ENCODE data around the gene PHF2. TPM values are rescaled to one million over a fixed set of nuclear protein-coding genes. Genes with fewer than 3 reads are reported as not detected.

The PHF2 gene
- total RNA-seq, 1 donor from 2014 or later: 27.7 TPM

DNA sequence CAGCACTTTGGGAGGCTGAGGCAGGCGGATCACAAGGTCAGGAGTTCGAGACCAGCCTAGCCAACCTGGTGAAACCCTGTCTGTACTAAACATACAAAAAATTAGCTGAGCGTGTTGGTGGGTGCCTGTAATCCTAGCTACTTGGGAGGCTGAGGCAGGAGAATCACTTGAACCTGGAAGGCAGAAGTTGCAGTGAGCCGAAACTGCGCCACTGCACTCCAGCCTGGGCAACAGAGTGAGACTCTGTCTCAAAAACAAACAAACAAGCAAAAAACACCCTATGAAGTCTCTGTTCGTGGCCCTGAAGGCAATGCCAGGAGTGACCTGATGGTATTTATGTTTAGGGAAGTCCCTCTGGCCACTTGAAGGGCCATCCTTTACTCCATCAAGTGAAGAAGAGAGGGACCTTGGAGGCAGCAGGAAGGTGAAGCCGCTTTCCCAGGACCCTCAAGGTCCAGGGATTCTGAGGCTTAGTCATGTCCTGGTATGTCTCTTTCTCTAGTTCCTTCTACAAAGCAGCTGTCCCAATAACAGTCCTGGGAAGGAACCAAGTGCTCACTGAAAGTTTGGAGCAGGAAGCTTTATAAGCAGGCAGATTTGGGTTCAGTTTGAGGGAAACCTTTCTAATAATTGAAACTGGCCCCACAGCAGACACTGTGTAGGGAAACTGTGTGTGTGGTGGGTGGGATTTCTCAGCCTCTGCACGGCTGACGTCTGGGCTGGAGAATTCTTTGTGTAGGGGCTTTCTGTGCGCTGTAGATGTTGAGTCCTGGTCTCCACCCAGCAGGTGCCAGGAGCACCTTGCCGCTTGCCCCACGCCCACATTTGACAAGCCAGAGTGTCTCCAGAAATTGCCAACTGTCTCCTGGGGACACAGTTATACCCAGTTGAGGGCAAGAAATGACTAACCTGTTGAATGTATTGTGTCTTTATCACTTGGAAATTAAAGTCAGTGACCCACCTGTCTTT lies 12.5 kb downstream of the PHF2 start:
- Histone ChIP-seq H3K27ac (no peak overlapping the region), H3K27me3 (no peaks in the 10 kb centered on the region), H3K4me3 (no peak overlapping the region), H3K4me1 (peaks cover 69% of the 10 kb centered on the region), H3K9me3 (no peaks in the 10 kb centered on the region), H3K36me3 (no peaks in the 10 kb centered on the region)
- TF ChIP-seq POLR2A (IDR thresholded peaks at IDR 0.05) (no peak), POLR2AphosphoS5 (IDR thresholded peaks at IDR 0.05; ENCODE audit: insufficient read depth in 1 of 2, low read depth in 1 of 2) (no peak)
- TF ChIP-seq, protein P1, sequence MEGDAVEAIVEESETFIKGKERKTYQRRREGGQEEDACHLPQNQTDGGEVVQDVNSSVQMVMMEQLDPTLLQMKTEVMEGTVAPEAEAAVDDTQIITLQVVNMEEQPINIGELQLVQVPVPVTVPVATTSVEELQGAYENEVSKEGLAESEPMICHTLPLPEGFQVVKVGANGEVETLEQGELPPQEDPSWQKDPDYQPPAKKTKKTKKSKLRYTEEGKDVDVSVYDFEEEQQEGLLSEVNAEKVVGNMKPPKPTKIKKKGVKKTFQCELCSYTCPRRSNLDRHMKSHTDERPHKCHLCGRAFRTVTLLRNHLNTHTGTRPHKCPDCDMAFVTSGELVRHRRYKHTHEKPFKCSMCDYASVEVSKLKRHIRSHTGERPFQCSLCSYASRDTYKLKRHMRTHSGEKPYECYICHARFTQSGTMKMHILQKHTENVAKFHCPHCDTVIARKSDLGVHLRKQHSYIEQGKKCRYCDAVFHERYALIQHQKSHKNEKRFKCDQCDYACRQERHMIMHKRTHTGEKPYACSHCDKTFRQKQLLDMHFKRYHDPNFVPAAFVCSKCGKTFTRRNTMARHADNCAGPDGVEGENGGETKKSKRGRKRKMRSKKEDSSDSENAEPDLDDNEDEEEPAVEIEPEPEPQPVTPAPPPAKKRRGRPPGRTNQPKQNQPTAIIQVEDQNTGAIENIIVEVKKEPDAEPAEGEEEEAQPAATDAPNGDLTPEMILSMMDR (IDR thresholded peaks at IDR 0.05): no peak
- no peak for DNase-seq (ENCODE audit: extremely low spot score in 2 of 2)
- intact Hi-C loops (cut with DNase I): no loop called here

DNA sequence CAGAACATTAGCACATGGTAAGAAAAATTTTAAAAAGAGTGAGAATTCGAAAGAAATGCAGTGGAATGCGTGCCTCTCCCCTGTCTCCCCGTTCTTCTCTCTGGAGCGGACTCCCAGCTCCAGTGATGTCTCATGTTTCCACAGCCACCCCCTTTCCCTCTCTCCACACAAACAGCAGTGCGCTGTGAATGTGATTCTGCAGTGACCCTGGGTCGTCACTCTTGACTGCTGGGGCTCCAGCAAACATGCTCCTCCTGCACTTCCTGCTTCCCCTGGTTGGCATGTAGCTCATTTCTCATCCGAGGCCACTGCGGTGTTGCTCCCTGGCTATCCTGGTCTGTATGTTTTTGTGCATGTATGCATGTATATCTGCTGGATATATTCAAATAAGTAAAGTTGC lies 13.3 kb downstream of the PHF2 start:
- intact Hi-C loops (cut with DNase I): no loop called here
- Histone ChIP-seq H3K9me3 (no peaks in the 10 kb centered on the region), H3K36me3 (no peaks in the 10 kb centered on the region), H3K4me3 (no peak overlapping the region), H3K4me1 (peaks cover 77% of the 10 kb centered on the region), H3K27ac (no peak overlapping the region), H3K27me3 (no peaks in the 10 kb centered on the region)
- TF ChIP-seq POLR2A (IDR thresholded peaks at IDR 0.05): no peak
- TF ChIP-seq POLR2AphosphoS5 (IDR thresholded peaks at IDR 0.05; ENCODE audit: insufficient read depth in 1 of 2, low read depth in 1 of 2): no peak
- TF ChIP-seq, protein P1 (IDR thresholded peaks at IDR 0.05): no peak
- DNase-seq (ENCODE audit: extremely low spot score in 2 of 2): no peak

DNA sequence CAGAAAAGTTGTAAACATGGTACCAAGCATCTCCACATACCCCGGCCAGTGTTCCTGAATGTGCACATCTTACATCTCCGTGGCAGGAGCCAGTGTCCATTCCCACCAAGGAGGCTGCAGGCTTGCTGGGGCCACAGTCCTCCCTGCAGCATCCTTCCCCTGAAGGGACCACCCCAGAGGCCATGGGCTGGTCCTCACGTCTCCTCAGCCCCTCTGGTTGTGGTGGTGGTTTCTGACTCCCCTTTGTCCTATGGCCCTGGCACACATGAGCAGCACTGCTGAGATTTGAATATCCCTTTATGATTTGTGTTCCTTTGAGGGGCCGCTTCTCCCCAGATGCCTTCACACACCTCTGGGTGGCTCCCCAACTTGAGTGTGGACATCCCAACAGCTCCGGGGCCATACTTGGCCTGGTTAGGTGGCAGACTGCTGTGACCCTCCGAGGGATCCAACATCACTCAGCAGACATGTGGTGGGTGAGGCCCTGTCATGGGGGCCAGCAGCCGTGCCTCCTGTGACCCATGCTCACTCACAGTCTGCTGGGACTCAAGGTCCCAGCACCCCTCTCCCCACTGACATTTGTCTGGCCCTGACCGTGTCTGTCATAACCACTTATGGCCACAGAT lies 14.3 kb downstream of the PHF2 start:
- H3K4me3 ChIP-seq: no peak overlapping the region
- no peak for TF ChIP-seq POLR2A (IDR thresholded peaks at IDR 0.05)
- TF ChIP-seq POLR2AphosphoS5 (IDR thresholded peaks at IDR 0.05; ENCODE audit: insufficient read depth in 1 of 2, low read depth in 1 of 2): no peak
- TF ChIP-seq, protein P1 (IDR thresholded peaks at IDR 0.05): no peak
- peak; percentile 78 to 87 for DNase-seq (ENCODE audit: extremely low spot score in 2 of 2)
- H3K36me3 ChIP-seq: no peaks in the 10 kb centered on the region
- peaks cover 72% of the 10 kb centered on the region for H3K4me1 ChIP-seq
- H3K27me3 ChIP-seq: no peaks in the 10 kb centered on the region
- intact Hi-C loops (cut with DNase I): no loop called here
- H3K9me3 ChIP-seq: no peaks in the 10 kb centered on the region
- no peak overlapping the region for H3K27ac ChIP-seq

DNA sequence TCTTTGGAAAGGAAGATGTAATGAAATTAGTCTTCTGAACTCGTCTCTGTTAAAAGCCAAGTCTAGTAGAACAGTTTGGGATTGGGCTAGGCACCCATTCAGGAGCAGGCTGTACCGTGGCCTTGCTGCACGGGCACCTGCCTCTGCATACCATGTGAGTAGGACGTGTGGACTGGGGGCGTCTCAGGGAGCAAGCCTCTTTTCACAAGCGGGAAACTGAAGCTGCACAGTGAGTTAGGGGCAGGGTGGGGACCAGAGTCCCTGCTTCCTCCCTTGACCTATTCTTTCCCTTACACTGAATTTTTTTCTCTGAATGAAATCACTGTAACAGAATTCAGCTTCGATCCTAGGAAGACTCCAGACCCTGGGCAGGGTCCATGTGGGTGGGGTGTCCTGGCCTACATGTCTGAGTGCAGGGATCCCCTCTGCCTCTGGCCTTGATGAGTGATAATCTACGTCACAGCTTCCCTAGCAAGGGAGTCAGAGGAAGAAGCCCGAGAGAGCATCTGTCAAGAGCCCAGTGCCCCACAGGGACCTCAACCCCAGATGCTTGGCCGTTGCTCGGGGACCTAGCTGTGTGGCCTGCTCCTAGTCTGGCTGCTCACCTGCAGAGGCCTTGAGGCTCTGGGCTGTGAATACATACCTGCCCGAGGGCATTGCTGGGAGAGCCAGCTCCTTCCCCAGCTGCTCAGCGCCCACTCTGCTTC lies 15.1 kb downstream of the PHF2 start:
- TF ChIP-seq, protein P1 (IDR thresholded peaks at IDR 0.05): no peak
- no peak for TF ChIP-seq POLR2A (IDR thresholded peaks at IDR 0.05)
- TF ChIP-seq POLR2AphosphoS5 (IDR thresholded peaks at IDR 0.05; ENCODE audit: insufficient read depth in 1 of 2, low read depth in 1 of 2): no peak
- H3K4me3 ChIP-seq: no peak overlapping the region
- H3K27ac ChIP-seq: no peak overlapping the region
- no peaks in the 10 kb centered on the region for H3K36me3 ChIP-seq
- intact Hi-C loops (cut with DNase I): no loop called here
- H3K4me1 ChIP-seq: peaks cover 64% of the 10 kb centered on the region
- no peaks in the 10 kb centered on the region for H3K27me3 ChIP-seq
- no peaks in the 10 kb centered on the region for H3K9me3 ChIP-seq
- peak; percentile 64 to 76 for DNase-seq (ENCODE audit: extremely low spot score in 2 of 2)

Measured in vagina (tissue), 2 donors.